GM18511 (cell line): ENCODE data around the gene SUFU.
"Not testable (repeated sequence)": the region's sequence is repeated elsewhere in the genome, so short reads cannot be mapped to it uniquely, and the experiment has no call there.

Experiments
- ATAC-seq: cut with Tn5 transposase; IDR thresholded peaks from one replicate; pipeline ENCODE4 v1.9.1; 2021; ENCODE audit warnings: mild to moderate bottlenecking, moderate library complexity; ENCODE audit not compliant: unreplicated experiment

Gene SUFU

DNA sequence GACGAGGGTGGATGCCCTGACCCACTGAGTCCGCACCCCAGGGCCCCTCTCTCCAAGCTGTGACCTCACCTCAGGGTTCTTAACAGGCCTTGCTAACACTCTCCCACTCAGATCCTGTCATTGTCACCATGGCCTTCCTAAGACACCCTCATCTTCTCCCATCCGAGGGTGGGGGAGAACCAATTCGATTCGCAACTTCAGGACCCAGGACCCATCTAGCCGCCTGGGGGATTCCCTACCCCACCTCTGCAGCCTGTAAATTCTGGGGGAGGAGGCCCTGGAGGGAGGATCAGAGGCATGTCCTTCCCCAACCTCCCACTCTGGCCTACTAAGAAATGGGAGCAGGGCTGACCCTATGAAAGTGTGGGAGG lies 157.9 kb downstream of the SUFU start:
- peak; percentile 29 for ATAC-seq

- ATAC-seq: no peak
Observed at GRCh38 chr10:102665904-102666509, 162.2 kb downstream of the SUFU start.

GRCh38 chr10:102667411-102667810 lies 163.6 kb downstream of the SUFU start:
- ATAC-seq: not testable (repeated sequence)

- no peak for ATAC-seq
Observed at GRCh38 chr10:102668326-102669107, 164.7 kb downstream of the SUFU start.

DNA sequence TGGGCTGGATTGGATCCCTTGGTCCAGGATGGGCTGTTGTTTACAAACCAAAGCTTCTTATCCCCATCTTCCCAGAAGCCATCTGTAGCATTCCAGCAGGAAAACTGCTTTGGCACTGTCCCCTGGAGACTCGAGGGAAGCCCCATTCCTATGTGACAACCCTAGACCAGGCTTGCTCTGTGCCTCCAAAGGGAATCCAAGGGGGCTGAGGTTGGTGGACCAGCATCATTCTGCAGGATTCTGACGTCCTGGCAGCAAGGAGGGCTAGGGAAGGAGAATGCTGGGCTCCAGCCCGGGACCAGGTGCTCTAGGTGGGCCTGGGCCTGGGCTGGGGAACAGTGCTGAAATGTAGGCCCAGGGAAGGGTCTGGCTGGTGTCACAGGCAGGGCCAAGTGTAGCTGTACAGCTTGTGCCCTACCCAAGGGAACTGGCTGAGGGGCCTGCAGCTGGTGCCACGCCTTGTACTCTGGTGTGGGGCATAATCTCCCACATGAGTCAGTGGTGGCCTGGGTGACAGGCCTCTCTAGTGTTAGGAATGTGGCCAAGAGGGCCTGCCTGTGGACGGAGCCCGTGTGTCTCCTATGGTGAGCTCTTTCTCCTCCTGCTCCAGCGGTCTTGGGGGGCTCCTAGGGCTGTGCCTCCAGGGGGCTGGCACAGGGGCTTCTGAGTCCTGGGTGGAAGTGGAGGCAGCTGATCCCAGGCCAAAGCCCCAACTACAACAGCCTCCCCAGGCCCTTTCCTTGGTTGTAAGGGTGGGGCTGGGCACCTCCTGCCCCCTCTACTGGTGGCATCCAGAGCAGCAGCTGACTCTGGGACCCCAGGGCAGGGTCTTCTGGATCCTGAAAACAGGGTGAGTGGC lies 165.7 kb downstream of the SUFU start:
- ATAC-seq: no peak

- no peak for ATAC-seq
Observed at GRCh38 chr10:102670065-102670670, 166.4 kb downstream of the SUFU start.

- ATAC-seq: no peak
Observed at GRCh38 chr10:102670871-102671434, 167.2 kb downstream of the SUFU start.

DNA sequence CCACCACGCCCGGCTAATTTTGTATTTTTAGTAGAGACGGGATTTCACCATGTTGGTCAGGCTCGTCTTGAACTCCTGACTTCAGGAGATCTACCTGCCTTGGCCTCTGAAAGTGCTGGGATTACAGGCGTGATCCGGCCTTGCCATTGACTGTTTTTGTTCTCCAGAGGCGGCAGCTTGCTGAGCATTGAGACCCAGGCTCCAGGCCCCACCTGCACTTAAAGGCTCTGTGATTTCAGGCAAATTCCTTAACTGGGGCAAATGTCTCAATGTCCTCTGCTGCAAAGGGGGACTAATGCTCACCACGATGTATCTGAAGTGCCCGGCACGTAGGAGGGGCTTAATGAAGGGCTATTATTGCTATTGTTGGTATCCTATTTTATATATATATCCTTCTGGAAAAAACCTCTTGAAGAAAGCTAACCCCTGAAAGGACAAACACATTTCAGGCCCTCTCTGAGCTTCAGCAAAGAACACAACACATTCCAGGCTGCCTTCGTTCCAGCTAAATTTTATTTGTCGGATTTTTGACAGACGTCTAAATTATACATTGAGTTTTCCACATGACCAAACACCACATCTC lies 169.6 kb downstream of the SUFU start:
- ATAC-seq: no peak

DNA sequence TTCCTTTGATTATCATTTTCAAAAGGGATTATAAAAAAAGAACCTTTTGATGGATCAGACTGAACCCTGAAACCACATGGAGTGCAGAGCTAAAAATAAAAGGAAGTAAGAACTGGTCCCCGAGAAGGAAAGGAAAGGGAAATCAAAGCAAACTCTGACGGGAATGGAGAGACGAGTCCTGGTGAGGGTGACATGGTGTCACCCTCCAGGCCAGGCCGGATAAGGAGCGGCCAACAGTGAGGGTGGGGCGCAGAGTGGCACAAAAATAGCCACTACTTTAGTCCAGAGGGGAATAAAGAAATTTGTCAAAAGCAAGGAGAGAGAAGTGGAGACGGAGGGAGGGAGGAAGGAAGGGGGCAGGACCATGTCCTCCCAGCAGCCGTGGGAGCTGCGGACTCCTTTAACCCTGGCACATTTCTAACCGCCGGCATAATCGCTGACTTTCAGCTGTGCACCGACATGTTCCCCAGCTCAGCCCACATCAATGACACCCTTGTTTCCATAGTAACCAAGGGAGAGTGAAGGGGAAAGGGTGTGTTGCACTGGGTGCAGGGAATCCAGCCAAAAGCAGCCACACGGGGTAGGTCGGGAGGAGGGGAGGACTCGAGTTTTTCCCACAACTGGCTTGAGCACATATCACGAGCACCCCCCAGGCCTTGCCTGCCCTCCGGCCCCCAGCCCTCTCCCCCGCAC lies 170.2 kb downstream of the SUFU start:
- no peak for ATAC-seq

DNA sequence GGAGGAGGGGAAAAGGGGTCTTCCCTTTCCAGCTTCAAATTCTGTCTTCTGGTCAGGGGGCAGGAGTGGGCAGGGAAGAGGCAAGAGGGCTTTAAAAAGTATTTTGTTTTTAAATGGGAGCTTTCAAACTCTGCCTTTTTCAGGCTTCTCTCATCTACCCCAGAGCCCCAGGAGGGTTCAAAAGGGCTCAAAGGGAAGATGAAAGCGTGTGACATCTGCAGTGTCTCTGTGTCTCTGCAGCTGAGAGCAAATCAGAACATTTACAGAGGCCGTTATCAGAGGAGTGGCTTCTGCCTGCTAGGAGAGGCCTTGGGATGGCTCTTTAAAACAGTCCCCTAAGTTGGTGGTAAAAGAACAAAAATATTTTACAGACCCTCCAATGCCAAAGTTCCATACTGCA lies 170.8 kb downstream of the SUFU start:
- no peak for ATAC-seq

- no peak for ATAC-seq
Observed at GRCh38 chr10:102675011-102675665, 171.4 kb downstream of the SUFU start.

DNA sequence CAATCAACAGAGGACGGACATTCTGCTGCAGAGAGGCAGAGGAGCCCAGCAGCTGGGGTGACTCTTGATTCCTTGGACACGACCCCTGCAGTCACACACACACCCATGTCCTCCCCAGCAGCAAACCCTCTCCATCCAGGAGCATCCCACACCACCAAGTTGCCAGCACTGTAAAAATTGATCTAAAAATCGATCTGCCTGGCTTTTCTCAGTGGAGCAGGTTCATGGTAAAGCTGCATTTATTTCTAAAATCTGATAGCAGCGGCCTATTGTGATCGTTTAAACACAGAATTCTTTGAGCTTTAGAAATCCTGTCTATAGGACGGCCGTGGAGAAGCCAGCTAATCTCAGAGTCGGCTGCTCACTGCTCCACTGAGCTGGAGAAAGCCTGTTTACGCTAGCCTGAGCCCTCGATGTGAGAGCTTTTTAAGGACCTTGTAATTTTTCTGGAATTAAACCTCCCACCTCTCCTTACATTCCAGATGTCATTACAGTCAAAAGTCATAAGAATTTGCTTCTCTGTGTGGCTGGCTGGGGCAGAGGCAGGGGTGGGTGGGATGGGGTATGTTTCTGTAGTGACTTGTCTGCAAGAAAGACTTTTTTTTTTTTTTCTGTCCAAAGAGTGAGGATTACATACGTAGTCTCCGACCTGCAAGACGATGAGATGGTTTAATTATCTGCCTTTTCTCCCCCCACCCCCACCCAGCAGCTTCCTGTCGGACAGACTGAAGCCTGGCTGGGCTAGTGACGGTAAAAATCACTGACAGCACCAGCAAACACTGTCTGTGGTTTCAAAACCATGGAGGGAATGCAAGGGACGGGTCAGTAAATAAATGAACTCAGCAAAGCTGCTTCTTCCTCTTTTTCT lies 172.1 kb downstream of the SUFU start:
- peak; percentile 68 for ATAC-seq

GRCh38 chr10:102676534-102677315 lies 173.0 kb downstream of the SUFU start:
- no peak for ATAC-seq

- no peak for ATAC-seq
Observed at GRCh38 chr10:102677331-102678067, 173.7 kb downstream of the SUFU start.

GRCh38 chr10:102678068-102678400 lies 174.3 kb downstream of the SUFU start:
- no peak for ATAC-seq

DNA sequence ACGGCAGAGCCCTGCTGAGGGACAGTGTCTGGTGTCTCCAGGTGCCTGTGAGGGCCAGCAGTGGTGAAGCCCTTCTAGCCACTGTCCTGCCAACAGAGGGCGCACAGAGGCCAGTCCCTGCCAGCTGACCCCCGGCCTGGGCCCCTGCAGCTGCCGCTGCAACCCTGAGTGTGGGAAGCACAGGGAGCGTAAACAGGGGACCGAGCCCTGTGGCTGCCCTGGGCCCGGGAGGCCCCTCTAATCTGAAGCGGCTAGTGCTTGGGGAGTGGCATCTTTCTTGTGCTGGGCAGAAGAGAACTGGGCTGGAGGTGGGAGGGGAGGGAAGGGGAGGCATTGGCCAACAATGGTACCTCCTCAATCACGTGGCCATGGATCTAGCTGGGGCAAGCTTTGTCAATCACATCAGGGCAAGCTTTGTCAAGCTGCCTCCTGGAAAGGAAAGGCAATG lies 175.1 kb downstream of the SUFU start:
- ATAC-seq: no peak

DNA sequence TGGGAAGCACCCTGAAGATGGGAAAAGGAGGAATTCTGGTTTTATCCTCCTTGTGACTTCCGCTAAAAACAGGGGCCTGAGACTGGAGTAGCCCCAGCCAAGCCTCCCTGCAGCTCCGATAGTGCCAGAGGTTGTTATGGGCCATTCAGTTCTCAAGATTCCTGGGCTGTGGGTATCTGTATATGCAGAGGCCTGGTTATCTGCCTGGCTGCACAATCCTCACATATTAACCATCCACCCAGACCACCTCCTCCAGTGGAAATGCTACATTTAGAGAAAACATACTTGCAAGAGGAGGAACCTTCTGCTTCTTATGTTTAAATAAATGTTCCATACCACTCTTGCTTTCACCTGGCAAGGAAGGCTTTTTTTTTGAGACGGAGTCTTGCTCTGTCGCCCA lies 175.8 kb downstream of the SUFU start:
- ATAC-seq: no peak
